Measurements from ENCODE around the gene TLCD3B.

- TF ChIP-seq EZH2 (IDR thresholded peaks at IDR 0.05) (no peak), POLR2AphosphoS5 (IDR thresholded peaks at IDR 0.05; ENCODE audit: borderline replicate concordance, low read depth, low read length) (no peak)
These were observed 41.0 kb downstream of the TLCD3B start for GRCh38 chr16:29990034-29990433.

Data from SK-N-MC (cell line).